Mesendoderm (in vitro differentiated cells): Measurements from ENCODE around the gene C9orf85.

Experiments
- DNase-seq: peaks from one replicate; pipeline ENCODE4 v3.0.0; 2013
- H2AK5ac ChIP-seq: 2 replicates; pipeline ENCODE4 v1.6.1; 2013; ENCODE audit warnings: low read length, inconsistent platforms
- H2BK120ac ChIP-seq: 2 replicates; pipeline ENCODE4 v1.6.1; 2013; ENCODE audit warnings: low read depth, mild to moderate bottlenecking, low read length, moderate library complexity, mixed read lengths
- H2BK15ac ChIP-seq: replicated peaks from 2 replicates; pipeline ENCODE4 v1.6.1; 2013; ENCODE audit warnings: low read depth, mild to moderate bottlenecking, moderate library complexity
- H2BK5ac ChIP-seq: 2 replicates; pipeline ENCODE4 v1.6.1; 2013; ENCODE audit warnings: low read length, inconsistent platforms
- H3K18ac ChIP-seq: 2 replicates; pipeline ENCODE4 v1.6.1; 2013; ENCODE audit warnings: mild to moderate bottlenecking, low read length, mixed read lengths
- H3K23ac ChIP-seq: one replicate; pipeline ENCODE4 v1.6.1; 2013; ENCODE audit warnings: low read length
- H3K27ac ChIP-seq: 2 replicates; pipeline ENCODE4 v1.5.1; 2013; ENCODE audit warnings: low read depth, mild to moderate bottlenecking, inconsistent platforms, low read length, moderate library complexity
- H3K27me3 ChIP-seq: 2 replicates; pipeline ENCODE4 v1.6.1; 2013; ENCODE audit warnings: low read length, control low read depth, mild to moderate bottlenecking, inconsistent platforms; ENCODE audit not compliant: insufficient read depth, poor library complexity
- H3K36me3 ChIP-seq: 2 replicates; pipeline ENCODE4 v1.6.1; 2013; ENCODE audit warnings: low read length, inconsistent platforms; ENCODE audit not compliant: control insufficient read depth, insufficient read depth
- H3K4ac ChIP-seq: one replicate; pipeline ENCODE4 v1.6.1; 2013; ENCODE audit warnings: low read depth, mild to moderate bottlenecking, low read length, moderate library complexity
- H3K4me1 ChIP-seq: 2 replicates; pipeline ENCODE4 v1.6.1; 2013; ENCODE audit warnings: low read depth, low read length, inconsistent platforms; ENCODE audit not compliant: control insufficient read depth
- H3K4me2 ChIP-seq: 2 replicates; pipeline ENCODE4 v1.6.1; 2013; ENCODE audit warnings: low read length
- H3K4me3 ChIP-seq: 2 replicates; pipeline ENCODE4 v1.5.1; 2013; ENCODE audit warnings: mild to moderate bottlenecking, low read length
- H3K56ac ChIP-seq: one replicate; pipeline ENCODE4 v1.6.1; 2013; ENCODE audit warnings: low read length
- H3K79me1 ChIP-seq: 2 replicates; pipeline ENCODE4 v1.6.1; 2013; ENCODE audit warnings: low read length, inconsistent platforms
- H3K79me2 ChIP-seq: 2 replicates; pipeline ENCODE4 v1.6.1; 2013; ENCODE audit warnings: mild to moderate bottlenecking, low read length; ENCODE audit not compliant: control insufficient read depth, insufficient read depth
- H3K9ac ChIP-seq: 2 replicates; pipeline ENCODE4 v1.6.1; 2013; ENCODE audit warnings: low read length, inconsistent platforms
- H4K5ac ChIP-seq: one replicate; pipeline ENCODE4 v1.6.1; 2013; ENCODE audit warnings: low read length
- H4K8ac ChIP-seq: one replicate; pipeline ENCODE4 v1.6.1; 2013; ENCODE audit warnings: low read depth, mild to moderate bottlenecking, control low read depth, low read length, moderate library complexity
- WGBS: extraction: QIAGEN DNeasy Blood & Tissue Kit; methylation state at CpG from one replicate; pipeline ENCODE4 v1.1.7; 2013; ENCODE audit warnings: low lambda C conversion rate, missing lambda C conversion rate; ENCODE audit not compliant: insufficient coverage; ENCODE audit errors: extremely low coverage; 5-methylcytosine and 5-hydroxymethylcytosine counted together

The C9orf85 gene

GRCh38 chr9:71928806-71929205, 17.4 kb downstream of the C9orf85 start:
- Histone ChIP-seq H4K5ac (no peak overlapping the region), H3K4ac (no peak overlapping the region), H3K23ac (no peak overlapping the region), H3K56ac (no peak overlapping the region), H3K4me1 (no peaks in the 10 kb centered on the region), H3K27me3 (no peaks in the 10 kb centered on the region), H3K4me2 (no peak overlapping the region), H3K27ac (no peak overlapping the region), H3K79me2 (peaks cover 2% of the 10 kb centered on the region), H2BK5ac (no peak overlapping the region), H2BK120ac (no peak overlapping the region), H3K4me3 (no peak overlapping the region), H3K36me3 (no peaks in the 10 kb centered on the region), H4K8ac (no peak overlapping the region), H3K79me1 (no peaks in the 10 kb centered on the region), H2AK5ac (no peak overlapping the region), H3K9ac (no peak overlapping the region), H3K18ac (no peak overlapping the region), H2BK15ac (no peak overlapping the region)
- no CpG with 5 or more reads among the region's 2 CpGs for WGBS
- no peak for DNase-seq

DNA sequence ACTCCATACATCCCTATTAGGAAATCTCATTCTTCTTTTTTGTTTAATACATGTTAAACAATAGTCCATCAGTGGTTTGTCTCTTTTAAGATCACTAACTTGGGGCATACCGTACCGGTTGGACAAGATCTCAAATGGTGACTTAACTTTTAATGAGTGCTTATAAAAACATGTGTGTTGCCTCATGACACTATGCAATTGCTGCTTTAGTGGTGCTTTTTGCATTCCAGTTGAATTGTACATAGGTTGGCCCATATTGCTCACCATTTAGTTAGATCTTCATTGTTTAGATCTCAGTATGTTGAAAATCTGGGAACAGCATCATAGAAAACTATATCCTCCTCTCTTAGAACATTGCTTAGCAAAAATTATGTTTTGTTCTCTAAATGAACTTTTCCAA, 17.8 kb downstream of the C9orf85 start:
- H2BK120ac ChIP-seq = no peak overlapping the region
- H3K4me2 ChIP-seq = no peak overlapping the region
- no peak overlapping the region for H2BK5ac ChIP-seq
- H3K4me3 ChIP-seq = no peak overlapping the region
- no peaks in the 10 kb centered on the region for H3K4me1 ChIP-seq
- H2AK5ac ChIP-seq = no peak overlapping the region
- H3K36me3 ChIP-seq = no peaks in the 10 kb centered on the region
- peaks cover 2% of the 10 kb centered on the region for H3K79me2 ChIP-seq
- no peaks in the 10 kb centered on the region for H3K27me3 ChIP-seq
- no peak overlapping the region for H3K23ac ChIP-seq
- H4K8ac ChIP-seq = no peak overlapping the region
- no CpG with 5 or more reads among the region's 2 CpGs for WGBS
- no peak overlapping the region for H3K4ac ChIP-seq
- H3K27ac ChIP-seq = no peak overlapping the region
- no peaks in the 10 kb centered on the region for H3K79me1 ChIP-seq
- no peak overlapping the region for H3K56ac ChIP-seq
- H2BK15ac ChIP-seq = no peak overlapping the region
- DNase-seq = no peak
- H3K9ac ChIP-seq = no peak overlapping the region
- H3K18ac ChIP-seq = no peak overlapping the region
- H4K5ac ChIP-seq = no peak overlapping the region

DNA sequence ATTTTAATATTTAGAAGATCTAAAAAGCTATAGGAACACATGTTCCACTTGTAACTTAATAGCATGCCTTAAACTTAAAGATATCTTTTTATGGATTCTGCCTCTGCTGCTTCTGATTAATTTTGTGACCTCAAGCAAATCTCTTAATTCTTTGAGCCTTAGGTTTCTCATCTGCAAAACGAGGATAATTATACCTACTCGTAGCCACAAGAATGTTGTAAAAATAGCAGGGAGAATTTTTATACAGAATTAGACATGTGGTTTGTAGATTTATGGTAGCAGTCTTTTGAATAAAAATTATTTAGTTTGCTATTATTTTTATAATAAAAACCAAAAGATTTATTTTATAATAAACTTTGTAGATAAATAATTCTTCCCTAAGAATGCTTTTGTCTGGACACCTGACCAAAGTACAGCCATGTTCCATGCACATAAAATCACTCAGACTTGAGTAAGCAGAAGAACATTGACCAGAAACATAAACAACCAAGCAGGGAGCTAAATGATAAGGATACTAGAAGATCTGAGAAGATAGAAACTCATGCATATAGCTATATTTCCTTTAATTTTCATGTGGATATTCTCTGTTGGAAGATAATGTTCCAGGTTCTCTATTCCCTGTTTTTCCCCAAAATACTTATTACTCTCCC, 18.5 kb downstream of the C9orf85 start:
- no peaks in the 10 kb centered on the region for H3K27me3 ChIP-seq
- H3K9ac ChIP-seq = no peak overlapping the region
- H3K4me3 ChIP-seq = no peak overlapping the region
- H3K27ac ChIP-seq = no peak overlapping the region
- H3K79me2 ChIP-seq = no peaks in the 10 kb centered on the region
- no peak overlapping the region for H3K56ac ChIP-seq
- H4K5ac ChIP-seq = no peak overlapping the region
- H3K36me3 ChIP-seq = no peaks in the 10 kb centered on the region
- no peak overlapping the region for H2AK5ac ChIP-seq
- no peak overlapping the region for H3K23ac ChIP-seq
- H3K18ac ChIP-seq = no peak overlapping the region
- no peak overlapping the region for H4K8ac ChIP-seq
- no peaks in the 10 kb centered on the region for H3K79me1 ChIP-seq
- WGBS = no CpG with 5 or more reads among the region's 2 CpGs
- H2BK120ac ChIP-seq = no peak overlapping the region
- H3K4ac ChIP-seq = no peak overlapping the region
- no peak overlapping the region for H3K4me2 ChIP-seq
- no peak for DNase-seq
- no peaks in the 10 kb centered on the region for H3K4me1 ChIP-seq
- H2BK15ac ChIP-seq = no peak overlapping the region
- H2BK5ac ChIP-seq = no peak overlapping the region

GRCh38 chr9:71931166-71931565, 19.7 kb downstream of the C9orf85 start:
- Histone ChIP-seq H3K18ac (no peak overlapping the region), H4K8ac (no peak overlapping the region), H3K4ac (no peak overlapping the region), H4K5ac (no peak overlapping the region), H3K23ac (no peak overlapping the region), H2AK5ac (no peak overlapping the region), H3K9ac (no peak overlapping the region), H2BK120ac (no peak overlapping the region), H3K36me3 (no peaks in the 10 kb centered on the region), H3K79me1 (no peaks in the 10 kb centered on the region), H2BK5ac (no peak overlapping the region), H3K4me3 (no peak overlapping the region), H3K56ac (no peak overlapping the region), H3K4me1 (no peaks in the 10 kb centered on the region), H3K4me2 (no peak overlapping the region), H3K27me3 (no peaks in the 10 kb centered on the region), H2BK15ac (no peak overlapping the region), H3K79me2 (no peaks in the 10 kb centered on the region), H3K27ac (no peak overlapping the region)
- no peak for DNase-seq
- WGBS = no CpG with 5 or more reads among the region's 2 CpGs

DNA sequence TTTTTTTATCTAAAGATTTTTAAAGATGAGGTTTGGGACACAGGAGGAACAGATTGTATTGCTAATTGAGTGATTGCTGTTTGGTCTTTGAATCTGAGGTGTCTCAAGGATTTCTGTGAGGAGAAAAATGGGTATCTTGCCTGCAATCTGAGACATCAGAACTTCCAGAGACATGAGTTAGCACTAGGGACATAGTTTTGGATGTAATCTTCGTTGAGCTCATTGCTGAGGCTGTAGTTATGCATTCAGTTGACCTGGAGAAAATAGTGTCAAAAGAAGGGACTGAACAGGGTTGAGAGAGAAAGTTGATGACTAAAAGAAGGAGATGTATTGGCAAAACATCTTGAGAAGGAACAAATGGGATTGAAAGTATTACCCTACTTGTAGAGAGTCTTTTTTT, 24.6 kb downstream of the C9orf85 start:
- no peak overlapping the region for H4K8ac ChIP-seq
- H2BK15ac ChIP-seq = no peak overlapping the region
- no peak overlapping the region for H3K56ac ChIP-seq
- no peak overlapping the region for H2BK5ac ChIP-seq
- H3K79me2 ChIP-seq = no peaks in the 10 kb centered on the region
- H3K27me3 ChIP-seq = no peaks in the 10 kb centered on the region
- no CpG with 5 or more reads among the region's 1 CpG for WGBS
- H3K4ac ChIP-seq = no peak overlapping the region
- no peak overlapping the region for H2AK5ac ChIP-seq
- no peak overlapping the region for H3K18ac ChIP-seq
- H3K23ac ChIP-seq = no peak overlapping the region
- no peak overlapping the region for H3K4me2 ChIP-seq
- no peak overlapping the region for H4K5ac ChIP-seq
- H3K79me1 ChIP-seq = peaks cover 2% of the 10 kb centered on the region
- no peak overlapping the region for H3K27ac ChIP-seq
- no peak overlapping the region for H3K4me3 ChIP-seq
- H3K9ac ChIP-seq = no peak overlapping the region
- no peak for DNase-seq
- no peaks in the 10 kb centered on the region for H3K4me1 ChIP-seq
- H2BK120ac ChIP-seq = no peak overlapping the region
- H3K36me3 ChIP-seq = no peaks in the 10 kb centered on the region

DNA sequence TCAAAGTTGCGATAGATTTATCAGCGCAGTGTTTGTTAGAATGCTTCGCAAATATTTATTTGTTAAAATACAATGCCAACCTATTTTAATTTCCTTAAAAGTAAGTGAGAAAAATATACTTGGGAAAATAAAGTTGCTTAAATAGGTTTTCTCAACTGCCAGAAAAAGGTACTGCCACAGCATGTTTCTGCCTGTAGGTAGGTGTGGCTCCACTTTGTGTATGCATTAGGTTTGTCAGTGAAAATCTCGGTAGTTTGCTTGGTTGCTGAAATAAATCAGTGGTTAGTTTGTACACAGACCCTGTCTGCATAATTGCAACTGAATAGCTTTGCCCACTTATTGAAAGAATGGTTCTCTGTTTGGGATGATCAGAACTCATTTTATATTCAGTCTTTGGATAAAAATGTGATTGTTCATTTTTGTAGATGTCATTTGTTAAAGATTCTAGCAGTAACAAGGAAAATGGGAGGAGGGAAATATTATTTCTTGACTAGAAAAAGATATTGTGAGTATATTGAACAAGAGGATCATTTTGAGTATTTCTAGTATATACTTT, 25.7 kb downstream of the C9orf85 start:
- H3K79me2 ChIP-seq = peaks cover 3% of the 10 kb centered on the region
- no peak overlapping the region for H3K18ac ChIP-seq
- DNase-seq = no peak
- no peaks in the 10 kb centered on the region for H3K36me3 ChIP-seq
- no peak overlapping the region for H3K4me2 ChIP-seq
- no CpG with 5 or more reads among the region's 4 CpGs for WGBS
- no peak overlapping the region for H3K56ac ChIP-seq
- H2BK5ac ChIP-seq = no peak overlapping the region
- no peak overlapping the region for H3K23ac ChIP-seq
- H3K27ac ChIP-seq = no peak overlapping the region
- no peak overlapping the region for H3K4me3 ChIP-seq
- H4K8ac ChIP-seq = no peak overlapping the region
- no peaks in the 10 kb centered on the region for H3K4me1 ChIP-seq
- H3K9ac ChIP-seq = no peak overlapping the region
- peaks cover 2% of the 10 kb centered on the region for H3K79me1 ChIP-seq
- H2BK15ac ChIP-seq = no peak overlapping the region
- H2BK120ac ChIP-seq = no peak overlapping the region
- no peak overlapping the region for H2AK5ac ChIP-seq
- no peaks in the 10 kb centered on the region for H3K27me3 ChIP-seq
- no peak overlapping the region for H4K5ac ChIP-seq
- no peak overlapping the region for H3K4ac ChIP-seq
